HCT116 (cell line): ENCODE measurements around the gene CLDN10. TPM values are rescaled to one million over a fixed set of nuclear protein-coding genes. Genes with fewer than 3 reads are reported as not detected.

ENCODE experiments used
- ATAC-seq: fragments of 200-7000 bp; cut with Tn5 transposase; 2 replicates; pipeline ENCODE4 v1.9.1; 2020; ENCODE audit warnings: mild to moderate bottlenecking, moderate library complexity
- BruUV-seq: library from RNA; stranded (reverse); fragments of 400-500 nt; replicated peaks from 2 replicates; lab custom pipeline; 2021; lab: Mats Ljungman, UMichigan
- CTCF ChIA-PET: fragments of 300-600 bp; sonication (Branson Sonifier 250); formaldehyde crosslinking; loops from one replicate; lab custom pipeline; 2021; ENCODE audit warnings: antibody characterized with exemption; lab: Charles Lee
- POLR2A ChIA-PET: fragments of 300-600, 350-600 bp; sonication (Branson Sonifier 250); formaldehyde crosslinking; loops from one replicate; lab custom pipeline; 2021; ENCODE audit warnings: antibody characterized with exemption; lab: Charles Lee
- RAD21 ChIA-PET, 2 experiments: fragments of 300-600 bp; sonication (Branson Sonifier 250); formaldehyde crosslinking; loops; one replicate each; lab custom pipeline; 2023; ENCODE audit warnings: low total read pairs in 2 of 2; ENCODE audit not compliant: uncharacterized antibody in 2 of 2, unreplicated experiment in 2 of 2, low non-redundant PET in 1 of 2; lab: Charles Lee
- DNase-seq: peaks from one replicate; pipeline ENCODE4 v3.0.0-alpha.2; 2010; ENCODE audit warnings: low read depth, low spot score
- H2AFZ ChIP-seq: fragments of 200-600 bp; shearing (Covaris generic), sonication (generic); 2 replicates; pipeline ENCODE4 v1.6.1; 2017; ENCODE audit warnings: low read depth, mixed run types, mixed read lengths, antibody characterized with exemption, low read length; ENCODE audit not compliant: poor library complexity, severe bottlenecking
- H3K27ac ChIP-seq: 2 replicates; pipeline ENCODE4 v1.5.1; 2012; ENCODE audit warnings: low read depth, low read length
- H3K27me3 ChIP-seq: fragments of 200-600 bp; sonication (generic); 2 replicates; pipeline ENCODE4 v1.6.1; 2016; ENCODE audit warnings: mixed run types, low read length, mixed read lengths; ENCODE audit not compliant: insufficient read depth
- H3K36me3 ChIP-seq, 2 experiments: fragments of 200-500 bp in 1 of 2; fragments of 200-600 bp in 1 of 2; sonication (Bioruptor generic) in 1 of 2; sonication (generic) in 1 of 2; 2 replicates each; pipeline versions ENCODE4 v1.5.1 to v1.6.1; 2014 to 2016; ENCODE audit warnings: low read length in 2 of 2, inconsistent platforms in 1 of 2, mixed read lengths in 1 of 2, mixed run types in 1 of 2; ENCODE audit not compliant: insufficient read depth in 2 of 2, control insufficient read depth in 1 of 2
- H3K4me1 ChIP-seq, 2 experiments: fragments of 200-600 bp in 1 of 2; sonication (generic) in 1 of 2; 2 replicates each; pipeline versions ENCODE4 v1.5.1 to v1.6.1; 2012 to 2017; ENCODE audit warnings: low read length in 2 of 2, inconsistent platforms in 1 of 2, mild to moderate bottlenecking in 1 of 2, mixed read lengths in 1 of 2, mixed run types in 1 of 2, moderate library complexity in 1 of 2; ENCODE audit not compliant: insufficient read depth in 2 of 2, control insufficient read depth in 1 of 2
- H3K4me2 ChIP-seq: fragments of 200-600 bp; sonication (generic); 2 replicates; pipeline ENCODE4 v1.6.1; 2017; ENCODE audit warnings: mixed run types, low read length, mixed read lengths
- H3K4me3 ChIP-seq, 2 experiments: fragments of 200-600 bp in 1 of 2; sonication (generic) in 1 of 2; replicated peaks in 1 of 2; 2 replicates each; pipeline ENCODE4 v1.5.1; 2011 to 2016; ENCODE audit warnings: low read length in 2 of 2, control low read depth in 1 of 2, low read depth in 1 of 2, mild to moderate bottlenecking in 1 of 2, mixed read lengths in 1 of 2, mixed run types in 1 of 2
- H3K79me2 ChIP-seq: fragments of 200-600 bp; sonication (generic); 2 replicates; pipeline ENCODE4 v1.6.1; 2017; ENCODE audit warnings: mild to moderate bottlenecking, mixed run types, low read length, moderate library complexity, mixed read lengths; ENCODE audit not compliant: insufficient read depth
- H3K9ac ChIP-seq: fragments of 200-600 bp; sonication (generic); 2 replicates; pipeline ENCODE4 v1.6.1; 2016; ENCODE audit warnings: low read length, mixed read lengths
- H3K9me2 ChIP-seq: fragments of 200-600 bp; sonication (generic), shearing (Covaris generic); 2 replicates; pipeline ENCODE4 v1.6.1; 2017; ENCODE audit warnings: mixed run types, mild to moderate bottlenecking, moderate library complexity; ENCODE audit not compliant: insufficient read depth
- H3K9me3 ChIP-seq, 2 experiments: fragments of 200-500 bp in 1 of 2; fragments of 200-600 bp in 1 of 2; sonication (Bioruptor generic) in 1 of 2; sonication (generic) in 1 of 2; 2 replicates each; pipeline ENCODE4 v1.6.1; 2014 to 2017; ENCODE audit warnings: low read length in 2 of 2, mixed read lengths in 2 of 2, inconsistent platforms in 1 of 2, low read depth in 1 of 2, mild to moderate bottlenecking in 1 of 2, mixed run types in 1 of 2, moderate library complexity in 1 of 2; ENCODE audit not compliant: control insufficient read depth in 1 of 2, insufficient read depth in 1 of 2
- H4K20me1 ChIP-seq: fragments of 200-600 bp; sonication (generic), shearing (Covaris generic); 2 replicates; pipeline ENCODE4 v1.6.1; 2017; ENCODE audit warnings: mixed run types, mild to moderate bottlenecking, moderate library complexity; ENCODE audit not compliant: insufficient read depth
- EGR1 ChIP-seq: IDR thresholded peaks from 2 replicates; pipeline ENCODE4 v1.6.1; 2012; ENCODE audit warnings: low read depth
- ELF1 ChIP-seq: IDR thresholded peaks from 2 replicates; pipeline ENCODE4 v1.6.1; 2012; ENCODE audit warnings: low read depth, borderline replicate concordance
- EZH2phosphoT487 ChIP-seq: fragments of 200-600 bp; IDR thresholded peaks from 2 replicates; pipeline ENCODE4 v1.6.1; 2018; ENCODE audit warnings: antibody characterized with exemption, borderline replicate concordance
- FOSL1 ChIP-seq: IDR thresholded peaks from 2 replicates; pipeline ENCODE4 v1.6.1; 2012; ENCODE audit warnings: low read depth
- POLR2A ChIP-seq: IDR thresholded peaks from 2 replicates; pipeline ENCODE4 v1.7.0; 2011; ENCODE audit warnings: borderline replicate concordance; ENCODE audit not compliant: insufficient read depth, insufficient read length; ENCODE audit errors: extremely low read depth
- RAD21 ChIP-seq: IDR thresholded peaks from 2 replicates; pipeline ENCODE4 v1.6.1; 2012; ENCODE audit warnings: low read depth, mild to moderate bottlenecking
- SIN3A ChIP-seq: IDR thresholded peaks from 2 replicates; pipeline ENCODE4 v1.6.1; 2012; ENCODE audit warnings: low read depth
- SP1 ChIP-seq: IDR thresholded peaks from 2 replicates; pipeline ENCODE4 v1.6.1; 2012; ENCODE audit warnings: low read depth
- ZNF274 ChIP-seq: fragments of 200-500 bp; sonication (Bioruptor generic); IDR thresholded peaks from 2 replicates; pipeline ENCODE4 v1.6.1; 2014; ENCODE audit warnings: mild to moderate bottlenecking, low read depth, low read length, inconsistent platforms
- intact Hi-C: fragments of 100-400 bp; cut with micrococcal nuclease; formaldehyde crosslinking; loops from 2 replicates; pipeline ENCODE4 v1.10.0; 2022
- total RNA-seq: library from RNA; stranded (reverse); gene quantifications from one replicate; pipeline ENCODE4 v1.2.1, GENCODE V29; 2021; ENCODE audit not compliant: unreplicated experiment
- TF ChIP-seq, protein P1 (sequence below): IDR thresholded peaks from 2 replicates; pipeline ENCODE4 v1.6.1; 2012
- TF ChIP-seq, protein P2 (sequence below), 3 experiments: fragments of 200-600 bp in 1 of 3; sonication (generic) in 1 of 3; IDR thresholded peaks in 2 of 3; conservative IDR thresholded peaks in 1 of 3; 2 replicates each; pipeline ENCODE4 v1.5.1; 2012 to 2017; ENCODE audit warnings: low read depth in 2 of 3, low read length in 2 of 3, antibody characterized with exemption in 1 of 3, borderline replicate concordance in 1 of 3, control low read depth in 1 of 3, mild to moderate bottlenecking in 1 of 3, mixed read lengths in 1 of 3, mixed run types in 1 of 3, moderate library complexity in 1 of 3; ENCODE audit not compliant: insufficient read depth in 1 of 3

CLDN10 gene
- total RNA-seq, 1 experiment from 2014 or later, result not detected

DNA sequence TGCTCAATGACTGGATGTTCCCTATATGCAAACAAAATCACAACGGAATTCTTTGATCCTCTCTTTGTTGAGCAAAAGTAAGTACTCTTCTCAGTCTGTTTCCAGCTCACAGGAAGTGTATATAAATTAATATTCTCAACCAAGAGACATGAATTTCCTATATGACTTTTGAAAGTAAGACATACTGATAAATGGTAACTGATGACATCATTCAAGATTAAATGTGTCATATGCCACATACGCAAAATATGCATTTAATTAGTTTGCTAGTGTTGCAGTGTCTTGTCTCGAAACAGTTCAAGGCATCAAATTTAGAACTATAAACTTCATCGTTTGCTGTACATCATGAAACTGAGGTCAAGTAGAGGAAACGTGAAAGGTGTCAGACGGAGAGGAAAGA is 7.9 kb downstream of the CLDN10 start:
- Histone ChIP-seq H2AFZ (no peak overlapping the region), H3K4me1 (no peaks in the 10 kb centered on the region), H3K4me2 (no peak overlapping the region), H3K27me3 (0 out of 2 replicates have a peak, but pooled peaks cover 10% of the 10 kb centered on the region), H3K79me2 (no peaks in the 10 kb centered on the region), H3K27ac (no peak overlapping the region), H3K36me3 (no peaks in the 10 kb centered on the region), H3K4me3 (no peak overlapping the region), H3K9ac (no peak overlapping the region), H3K9me2 (no peaks in the 10 kb centered on the region), H4K20me1 (no peaks in the 10 kb centered on the region), H3K9me3 (no peaks in the 10 kb centered on the region)
- ChIA-PET POLR2A (no interaction called here), RAD21 (no interaction called here), CTCF (no interaction called here)
- TF ChIP-seq FOSL1, result no peak
- TF ChIP-seq ZNF274, result no peak
- TF ChIP-seq EGR1, result no peak
- TF ChIP-seq EZH2phosphoT487, result no peak
- TF ChIP-seq, protein P1, sequence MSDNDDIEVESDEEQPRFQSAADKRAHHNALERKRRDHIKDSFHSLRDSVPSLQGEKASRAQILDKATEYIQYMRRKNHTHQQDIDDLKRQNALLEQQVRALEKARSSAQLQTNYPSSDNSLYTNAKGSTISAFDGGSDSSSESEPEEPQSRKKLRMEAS, result no peak
- TF ChIP-seq SIN3A, result no peak
- no peak for TF ChIP-seq POLR2A
- ATAC-seq (no peak), DNase-seq (no peak)
- BruUV-seq, result no TSS peak
- intact Hi-C loops, result no loop called here

DNA sequence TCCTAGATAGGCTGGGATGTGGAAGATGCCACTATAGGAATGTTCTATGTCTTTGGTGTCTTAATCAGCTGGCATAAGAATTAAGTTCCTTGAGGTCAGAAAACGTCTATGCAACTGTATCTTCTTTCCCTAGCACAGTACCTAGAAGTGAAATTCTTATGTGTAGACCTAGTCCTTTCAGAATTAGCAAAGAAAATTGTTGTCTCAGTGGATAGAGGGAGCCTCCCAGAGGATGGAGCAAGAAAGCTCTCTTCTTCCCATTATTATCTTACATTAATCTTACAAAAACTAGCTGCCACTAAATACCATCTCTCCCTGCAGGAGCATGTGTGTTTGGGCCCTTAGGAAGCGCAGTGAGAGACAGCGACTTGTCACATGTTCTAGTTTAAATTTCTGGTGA is 11.6 kb downstream of the CLDN10 start:
- Histone ChIP-seq H3K9me3 (no peaks in the 10 kb centered on the region), H3K9me2 (no peaks in the 10 kb centered on the region), H3K4me2 (no peak overlapping the region), H3K4me3 (no peak overlapping the region), H3K27me3 (no peaks in the 10 kb centered on the region), H2AFZ (no peak overlapping the region), H3K27ac (no peak overlapping the region), H3K79me2 (no peaks in the 10 kb centered on the region), H3K36me3 (no peaks in the 10 kb centered on the region), H3K4me1 (no peaks in the 10 kb centered on the region), H3K9ac (no peak overlapping the region), H4K20me1 (no peaks in the 10 kb centered on the region)
- no TSS peak for BruUV-seq
- intact Hi-C loops, result no loop called here
- ChIA-PET CTCF (interaction anchor here (0.7 to 2.3 kb wide), 7 partner anchors 27 to 375 kb away, joined by 3 to 16 read pairs (median 6); no protein-coding TSS in a partner anchor), POLR2A (no interaction called here), RAD21 (interaction anchor here (1.0 to 1.5 kb wide), 2 partner anchors 70 to 160 kb away, joined by 4 to 5 read pairs; no protein-coding TSS in a partner anchor)
- TF ChIP-seq SP1 (no peak), ELF1 (no peak), RAD21 (peak; percentile 31)
- TF ChIP-seq, protein P2, sequence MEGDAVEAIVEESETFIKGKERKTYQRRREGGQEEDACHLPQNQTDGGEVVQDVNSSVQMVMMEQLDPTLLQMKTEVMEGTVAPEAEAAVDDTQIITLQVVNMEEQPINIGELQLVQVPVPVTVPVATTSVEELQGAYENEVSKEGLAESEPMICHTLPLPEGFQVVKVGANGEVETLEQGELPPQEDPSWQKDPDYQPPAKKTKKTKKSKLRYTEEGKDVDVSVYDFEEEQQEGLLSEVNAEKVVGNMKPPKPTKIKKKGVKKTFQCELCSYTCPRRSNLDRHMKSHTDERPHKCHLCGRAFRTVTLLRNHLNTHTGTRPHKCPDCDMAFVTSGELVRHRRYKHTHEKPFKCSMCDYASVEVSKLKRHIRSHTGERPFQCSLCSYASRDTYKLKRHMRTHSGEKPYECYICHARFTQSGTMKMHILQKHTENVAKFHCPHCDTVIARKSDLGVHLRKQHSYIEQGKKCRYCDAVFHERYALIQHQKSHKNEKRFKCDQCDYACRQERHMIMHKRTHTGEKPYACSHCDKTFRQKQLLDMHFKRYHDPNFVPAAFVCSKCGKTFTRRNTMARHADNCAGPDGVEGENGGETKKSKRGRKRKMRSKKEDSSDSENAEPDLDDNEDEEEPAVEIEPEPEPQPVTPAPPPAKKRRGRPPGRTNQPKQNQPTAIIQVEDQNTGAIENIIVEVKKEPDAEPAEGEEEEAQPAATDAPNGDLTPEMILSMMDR (IDR thresholded peaks at IDR 0.05 in 2 of 3, conservative IDR thresholded peaks at IDR 0.05 in 1 of 3; ENCODE audit: borderline replicate concordance in 1 of 3, insufficient read depth in 1 of 3, low read depth in 2 of 3, low read length in 2 of 3), result 0 out of 6 replicates have a peak, but pooled peaks of 2 of the 3 experiments have one; percentile 14 to 15
- DNase-seq (no peak), ATAC-seq (peak; percentile 44; the same call in 1 of the 2 replicates)
